ENCODE data around the gene DOP1B. TPM values are rescaled to one million over a fixed set of nuclear protein-coding genes. Genes with fewer than 3 reads are reported as not detected.
"Not testable (repeated sequence)": the region's sequence is repeated elsewhere in the genome, so short reads cannot be mapped to it uniquely, and the experiment has no call there.

Gene DOP1B
- total RNA-seq, 2 experiments from 2014 or later = 23.1 to 24.9 TPM

DNA sequence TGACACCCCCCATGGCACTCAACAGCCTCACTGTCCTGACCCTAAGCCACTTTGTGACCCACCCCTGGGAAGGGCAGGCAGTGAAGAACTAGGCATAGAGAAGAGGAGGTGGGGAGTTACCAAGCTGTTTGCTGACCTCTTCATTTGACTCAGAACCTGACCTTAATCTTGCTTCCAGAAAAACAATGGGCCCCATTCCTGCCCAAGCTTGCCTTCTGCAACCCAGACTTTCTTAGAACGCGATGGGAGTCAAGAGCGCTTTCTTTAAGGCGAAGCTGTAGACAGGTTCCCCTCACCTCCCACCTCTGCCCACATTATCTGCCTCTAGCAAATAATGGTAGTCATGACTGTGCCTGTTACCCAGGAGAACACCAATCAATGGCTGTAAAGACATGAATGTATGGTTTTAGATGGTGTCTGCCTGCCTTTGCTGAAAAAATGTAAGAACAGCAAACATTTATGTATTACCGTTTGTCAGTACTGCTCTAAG, 30.0 kb upstream of the DOP1B start:
- Mint-ChIP-seq H3K4me3 (no peak overlapping the region), H3K27ac (no peak overlapping the region), H3K36me3 (ENCODE audit: low read depth) (no peaks in the 10 kb centered on the region), H3K4me1 (peaks cover 21% of the 10 kb centered on the region), H3K9me3 (no peaks in the 10 kb centered on the region), H3K27me3 (peaks cover 3% of the 10 kb centered on the region)
- ChIA-PET POLR2A (interaction anchor here (1.2 to 2.6 kb wide), 3 partner anchors 8 to 47 kb away, joined by 3 to 11 read pairs (median 7); partner anchors contain the start of gene CBR3), CTCF (interaction anchor here (1.4 to 5.9 kb wide), 4 partner anchors 9 to 14 kb away, joined by 3 to 40 read pairs (median 7); partner anchors contain the start of gene CBR3)
- DNase-seq = peak; percentile 12

DNA sequence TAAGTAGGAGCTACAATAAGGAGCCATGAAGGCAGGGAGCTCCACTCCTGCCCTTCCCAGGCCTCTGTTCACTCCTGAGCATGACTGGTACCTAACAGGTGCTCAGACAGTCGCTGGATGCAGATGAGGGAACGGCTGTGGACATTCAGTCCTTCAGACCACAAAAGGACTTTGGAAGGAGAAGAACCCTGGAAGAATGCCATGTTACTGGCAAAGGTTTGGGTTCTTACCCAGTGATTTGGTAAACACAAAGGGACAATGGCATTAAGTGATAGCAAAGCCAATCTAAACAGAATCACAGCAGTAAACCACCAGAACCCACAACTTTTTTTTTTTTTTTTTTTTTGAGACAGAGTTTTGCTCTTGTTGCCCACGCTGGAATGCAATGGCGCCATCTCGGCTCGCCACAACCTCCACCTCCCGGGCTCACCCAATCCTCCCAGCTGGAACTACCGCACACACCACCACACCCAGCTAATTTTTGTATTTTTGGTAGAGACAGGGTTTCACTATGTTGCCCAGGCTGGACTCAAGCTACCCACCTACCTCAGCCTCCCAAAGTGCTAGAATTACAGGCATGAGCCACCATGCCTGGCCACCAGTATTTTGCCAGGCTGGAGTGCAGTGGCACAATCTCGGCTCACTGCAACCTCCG, 29.2 kb upstream of the DOP1B start:
- Mint-ChIP-seq H3K36me3 (ENCODE audit: low read depth) (peaks cover 4% of the 10 kb centered on the region), H3K27me3 (peaks cover 3% of the 10 kb centered on the region), H3K27ac (no peak overlapping the region), H3K4me3 (no peak overlapping the region), H3K9me3 (no peaks in the 10 kb centered on the region), H3K4me1 (peaks cover 24% of the 10 kb centered on the region)
- POLR2A ChIA-PET = interaction anchor here (1.2 to 2.6 kb wide), 2 partner anchors 8 to 47 kb away, joined by 3 to 11 read pairs; partner anchors contain the start of gene CBR3
- CTCF ChIA-PET = interaction anchor here (0.6 to 5.9 kb wide), 6 partner anchors 8 to 1194 kb away, joined by 3 to 40 read pairs (median 4); partner anchors contain the start of gene CBR3
- DNase-seq = peak; percentile 9

DNA sequence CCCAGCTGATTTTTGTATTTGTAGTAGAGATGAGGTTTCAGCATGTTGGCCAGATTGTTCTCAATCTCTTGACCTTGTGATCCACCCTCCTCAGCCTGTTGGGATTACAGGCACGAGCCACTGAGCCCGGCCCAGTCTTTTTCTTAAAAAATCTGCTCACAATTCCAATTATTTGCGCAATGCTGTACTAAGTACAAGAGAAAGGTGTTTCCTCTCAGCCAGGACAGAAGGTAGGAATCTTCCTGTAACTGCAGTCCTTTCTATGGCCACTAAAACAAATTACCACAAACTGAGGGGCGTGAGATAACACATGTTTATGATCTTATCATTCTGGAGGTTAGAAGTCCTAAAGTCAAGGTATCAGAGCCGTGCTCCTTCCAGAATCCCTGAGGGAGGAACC, 28.6 kb upstream of the DOP1B start:
- no peak overlapping the region for H3K27ac Mint-ChIP-seq
- POLR2A ChIA-PET = interaction anchor here (1.2 kb wide), 1 partner anchor 46 kb away, joined by 3 read pairs; no protein-coding TSS in a partner anchor
- CTCF ChIA-PET = interaction anchor here (0.6 to 5.9 kb wide), 4 partner anchors 13 to 1195 kb away, joined by 3 to 40 read pairs (median 3); no protein-coding TSS in a partner anchor

DNA sequence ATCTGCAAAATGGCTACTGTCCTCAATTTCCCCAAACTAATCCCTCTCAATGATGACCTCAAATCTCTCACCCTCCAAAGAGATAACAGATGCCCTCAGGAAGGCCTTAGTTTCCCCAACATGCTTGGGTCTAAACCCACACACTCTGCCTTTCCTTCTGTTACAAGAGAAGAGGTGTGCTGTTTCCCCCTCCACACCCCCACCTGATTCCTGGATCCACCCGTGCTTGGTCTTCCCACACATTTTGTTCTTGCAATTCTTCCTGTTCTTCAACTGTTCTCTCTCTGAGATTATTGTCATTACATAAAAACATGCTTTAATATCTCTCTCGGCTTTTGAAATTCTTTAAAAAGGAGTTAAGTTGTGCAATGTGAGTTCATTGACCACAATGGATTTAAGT, 27.4 kb upstream of the DOP1B start:
- CTCF ChIA-PET = no interaction called here

More for the DNA sequence above, 28.6 kb upstream of the DOP1B start:
- H3K4me3 Mint-ChIP-seq = no peak overlapping the region
- no peak for DNase-seq
- H3K4me1 Mint-ChIP-seq = peaks cover 28% of the 10 kb centered on the region
- peaks cover 3% of the 10 kb centered on the region for H3K27me3 Mint-ChIP-seq
- H3K36me3 Mint-ChIP-seq (ENCODE audit: low read depth) = peaks cover 6% of the 10 kb centered on the region
- H3K9me3 Mint-ChIP-seq = no peaks in the 10 kb centered on the region

DNA sequence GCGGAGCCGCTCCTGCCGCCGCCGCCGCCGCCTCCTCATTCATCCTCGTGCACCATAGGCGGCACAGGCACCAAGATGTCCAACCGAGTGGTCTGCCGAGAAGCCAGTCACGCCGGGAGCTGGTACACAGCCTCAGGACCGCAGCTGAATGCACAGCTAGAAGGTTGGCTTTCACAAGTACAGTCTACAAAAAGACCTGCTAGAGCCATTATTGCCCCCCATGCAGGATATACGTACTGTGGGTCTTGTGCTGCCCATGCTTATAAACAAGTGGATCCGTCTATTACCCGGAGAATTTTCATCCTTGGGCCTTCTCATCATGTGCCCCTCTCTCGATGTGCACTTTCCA, 26.2 kb upstream of the DOP1B start:
- H3K27ac Mint-ChIP-seq; H3K27me3 Mint-ChIP-seq; DNase-seq; CTCF ChIA-PET; POLR2A ChIA-PET; H3K9me3 Mint-ChIP-seq; H3K36me3 Mint-ChIP-seq (ENCODE audit: low read depth): not testable (repeated sequence)
- peaks cover 36% of the 10 kb centered on the region for H3K4me1 Mint-ChIP-seq
- peak overlapping the region; percentile 75 for H3K4me3 Mint-ChIP-seq

More for the DNA sequence above, 27.4 kb upstream of the DOP1B start:
- Mint-ChIP-seq H3K4me3 (peak overlapping the region; percentile 43), H3K36me3 (ENCODE audit: low read depth) (peaks cover 6% of the 10 kb centered on the region), H3K4me1 (peaks cover 32% of the 10 kb centered on the region), H3K27ac (no peak overlapping the region), H3K9me3 (no peaks in the 10 kb centered on the region), H3K27me3 (peaks cover 3% of the 10 kb centered on the region)
- DNase-seq = no peak
- POLR2A ChIA-PET = interaction anchor here (1.1 kb wide), 1 partner anchor 59 kb away, joined by 3 read pairs; the partner anchor contains the start of gene CBR1

DNA sequence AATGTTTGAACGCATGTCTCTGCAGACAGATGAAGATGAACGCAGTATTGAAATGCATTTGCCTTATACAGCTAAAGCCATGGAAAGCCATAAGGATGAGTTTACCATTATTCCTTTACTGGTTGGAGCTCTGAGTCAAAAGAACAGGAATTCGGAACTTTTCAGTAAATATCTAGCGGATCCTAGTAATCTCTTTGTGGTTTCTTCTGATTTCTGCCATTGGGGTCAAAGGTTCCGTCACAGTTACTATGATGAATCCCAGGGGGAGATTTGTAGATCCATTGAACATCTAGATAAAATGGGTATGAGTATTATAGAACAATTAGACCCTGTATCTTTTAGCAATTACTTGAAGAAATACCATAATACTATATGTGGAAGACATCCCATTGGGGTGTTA, 25.8 kb upstream of the DOP1B start:
- H3K9me3 Mint-ChIP-seq; H3K27me3 Mint-ChIP-seq; POLR2A ChIA-PET; H3K27ac Mint-ChIP-seq; CTCF ChIA-PET; H3K36me3 Mint-ChIP-seq (ENCODE audit: low read depth); DNase-seq: not testable (repeated sequence)
- Mint-ChIP-seq H3K4me3 (peak overlapping the region; percentile 75), H3K4me1 (peaks cover 32% of the 10 kb centered on the region)

DNA sequence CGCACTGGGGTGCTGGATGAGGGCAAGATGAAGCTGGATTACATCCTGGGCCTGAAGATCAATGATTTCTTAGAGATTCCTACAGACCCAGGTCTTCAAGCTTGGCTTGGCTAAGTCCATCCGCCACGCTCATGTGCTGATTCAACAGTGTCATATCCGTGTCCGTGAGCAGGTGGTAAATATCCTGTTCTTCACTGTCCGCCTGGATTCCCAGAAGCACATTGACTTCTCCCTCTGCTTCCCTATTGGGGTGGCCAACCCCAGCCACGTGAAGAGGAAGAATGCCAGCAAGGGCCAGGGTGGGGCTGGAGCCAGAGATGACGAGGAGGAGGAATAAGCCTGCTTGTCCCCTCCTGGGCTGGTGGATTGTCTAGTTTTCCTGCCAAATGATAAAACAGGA, 23.9 kb upstream of the DOP1B start:
- CTCF ChIA-PET = interaction anchor here (1.2 kb wide), 1 partner anchor 9 kb away, joined by 6 read pairs; no protein-coding TSS in a partner anchor
- peaks cover 3% of the 10 kb centered on the region for H3K27me3 Mint-ChIP-seq
- no peak overlapping the region for H3K4me3 Mint-ChIP-seq
- H3K36me3 Mint-ChIP-seq (ENCODE audit: low read depth) = peaks cover 16% of the 10 kb centered on the region
- POLR2A ChIA-PET = interaction anchor here (1.2 kb wide), 1 partner anchor 187 kb away, joined by 3 read pairs; the partner anchor contains the start of gene MORC3
- H3K9me3 Mint-ChIP-seq = no peaks in the 10 kb centered on the region
- no peak for DNase-seq
- peaks cover 47% of the 10 kb centered on the region for H3K4me1 Mint-ChIP-seq
- H3K27ac Mint-ChIP-seq = no peak overlapping the region

DNA sequence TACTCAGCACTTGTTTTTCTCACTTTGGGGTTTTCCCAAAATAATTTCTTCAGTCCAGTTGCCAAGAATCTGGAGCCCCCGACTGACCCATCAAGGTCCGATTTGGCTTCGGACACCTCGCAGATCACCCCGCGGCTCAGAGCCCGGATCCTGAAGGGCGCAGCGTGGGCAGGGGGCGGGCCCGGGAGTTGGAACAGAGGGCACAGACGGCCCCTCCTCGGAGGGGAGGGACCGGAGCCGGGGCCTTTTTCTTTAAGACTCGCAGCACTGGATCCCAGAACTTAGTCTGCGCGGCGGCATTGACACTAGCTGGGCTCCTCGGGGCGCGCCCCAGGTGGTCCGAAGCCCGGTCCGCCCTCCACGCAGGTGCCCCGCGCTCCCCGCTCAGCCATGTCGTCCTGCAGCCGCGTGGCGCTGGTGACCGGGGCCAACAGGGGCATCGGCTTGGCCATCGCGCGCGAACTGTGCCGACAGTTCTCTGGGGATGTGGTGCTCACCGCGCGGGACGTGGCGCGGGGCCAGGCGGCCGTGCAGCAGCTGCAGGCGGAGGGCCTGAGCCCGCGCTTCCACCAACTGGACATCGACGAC, 21.7 kb upstream of the DOP1B start, which contains the start of gene CBR3:
CBR3 (plus strand) TSS at position 277 of the 588 bp plus-strand sequence; CDS start at position 391, 114 bp downstream.
- peak within 1 kb of the TSS; percentile 80 for H3K4me3 Mint-ChIP-seq
- peak; percentile 71 for DNase-seq
- peaks cover 48% of the 10 kb centered on the region for H3K4me1 Mint-ChIP-seq
- H3K27me3 Mint-ChIP-seq = no peaks in the 10 kb centered on the region
- H3K27ac Mint-ChIP-seq = peak within 1 kb of the TSS; percentile 91
- CTCF ChIA-PET = interaction anchor here (1.4 to 2.1 kb wide), 4 partner anchors 8 to 295 kb away, joined by 3 to 8 read pairs (median 4); partner anchors contain the start of gene MORC3
- POLR2A ChIA-PET = interaction anchor here (1.0 to 4.4 kb wide), 19 partner anchors 9 to 1088 kb away, joined by 3 to 52 read pairs (median 11); partner anchors contain the start of genes CBR1, CHAF1B, DOP1B and MORC3
- H3K9me3 Mint-ChIP-seq = no peaks in the 10 kb centered on the region
- peaks cover 25% of the 10 kb centered on the region for H3K36me3 Mint-ChIP-seq (ENCODE audit: low read depth)

DNA sequence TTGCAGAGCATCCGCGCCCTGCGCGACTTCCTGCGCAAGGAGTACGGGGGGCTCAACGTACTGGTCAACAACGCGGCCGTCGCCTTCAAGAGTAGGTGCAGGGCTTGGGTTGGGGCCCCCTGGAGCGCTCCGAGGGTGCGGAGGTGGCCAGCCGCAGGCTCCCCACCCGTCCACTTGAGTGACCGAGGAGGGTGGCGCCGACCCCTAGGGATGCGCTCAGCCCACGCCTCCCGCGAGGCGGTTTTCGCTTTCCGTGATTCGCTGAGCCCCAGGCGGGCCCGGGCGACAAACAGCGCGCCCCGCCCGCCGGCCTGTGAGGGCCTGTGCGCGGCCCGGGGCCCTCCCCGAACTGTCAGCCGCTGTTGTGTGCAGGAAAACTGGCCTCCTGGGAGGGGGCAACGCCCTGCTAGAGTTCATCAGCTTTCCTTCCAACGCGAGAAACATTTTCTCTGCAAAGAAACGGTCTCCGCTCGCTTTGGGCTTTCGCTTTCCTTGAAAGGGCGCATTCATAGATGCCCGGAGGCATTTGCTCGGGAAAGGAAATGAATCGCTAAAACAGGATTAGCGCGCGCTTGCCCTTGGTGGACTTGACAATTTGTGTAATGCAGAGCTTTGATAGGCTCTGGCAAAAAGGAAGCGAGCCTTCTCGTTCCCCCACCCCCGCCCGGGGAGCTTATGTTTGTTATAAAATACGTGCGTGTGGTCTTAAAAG, 21.1 kb upstream of the DOP1B start:
- Mint-ChIP-seq H3K36me3 (ENCODE audit: low read depth) (peaks cover 28% of the 10 kb centered on the region), H3K9me3 (no peaks in the 10 kb centered on the region), H3K4me1 (peaks cover 45% of the 10 kb centered on the region), H3K27ac (peak overlapping the region; percentile 91), H3K27me3 (no peaks in the 10 kb centered on the region), H3K4me3 (peak overlapping the region; percentile 80)
- POLR2A ChIA-PET = interaction anchor here (0.6 to 4.4 kb wide), 28 partner anchors 9 to 1089 kb away, joined by 3 to 52 read pairs (median 6); partner anchors contain the start of genes CBR1, CHAF1B, DOP1B and MORC3
- CTCF ChIA-PET = interaction anchor here (0.6 to 2.1 kb wide), 11 partner anchors 9 to 294 kb away, joined by 3 to 8 read pairs (median 4); partner anchors contain the start of gene MORC3
- DNase-seq = peak; percentile 80

DNA sequence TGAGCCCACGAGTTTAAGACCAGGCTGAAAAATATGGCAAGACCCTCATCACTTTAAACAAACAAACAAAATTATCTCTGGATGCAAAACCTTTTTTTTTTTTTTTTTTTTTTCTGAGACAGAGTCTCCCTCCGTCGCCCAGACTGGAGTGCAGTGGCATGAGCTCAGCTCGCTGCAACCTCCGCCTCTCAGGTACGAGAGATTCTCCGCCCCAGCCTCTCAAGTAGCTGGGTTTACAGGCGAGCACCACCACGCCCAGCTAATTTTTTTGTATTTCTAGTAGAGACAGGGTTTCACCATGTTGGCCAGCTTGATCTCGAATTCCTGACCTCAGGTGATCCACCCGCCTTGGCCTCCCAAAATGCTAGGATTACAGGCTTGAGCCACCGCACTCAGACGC, 16.8 kb upstream of the DOP1B start:
- DNase-seq, H3K9me3 Mint-ChIP-seq, H3K27ac Mint-ChIP-seq, H3K27me3 Mint-ChIP-seq, H3K4me3 Mint-ChIP-seq: not testable (repeated sequence)
- Mint-ChIP-seq H3K4me1 (peaks cover 44% of the 10 kb centered on the region), H3K36me3 (ENCODE audit: low read depth) (peaks cover 38% of the 10 kb centered on the region)
- POLR2A ChIA-PET = interaction anchor here (1.0 kb wide), 1 partner anchor 16 kb away, joined by 3 read pairs; no protein-coding TSS in a partner anchor
- CTCF ChIA-PET = interaction anchor here (1.1 to 4.9 kb wide), 4 partner anchors 16 to 290 kb away, joined by 3 to 51 read pairs (median 6); partner anchors contain the start of gene DOP1B

DNA sequence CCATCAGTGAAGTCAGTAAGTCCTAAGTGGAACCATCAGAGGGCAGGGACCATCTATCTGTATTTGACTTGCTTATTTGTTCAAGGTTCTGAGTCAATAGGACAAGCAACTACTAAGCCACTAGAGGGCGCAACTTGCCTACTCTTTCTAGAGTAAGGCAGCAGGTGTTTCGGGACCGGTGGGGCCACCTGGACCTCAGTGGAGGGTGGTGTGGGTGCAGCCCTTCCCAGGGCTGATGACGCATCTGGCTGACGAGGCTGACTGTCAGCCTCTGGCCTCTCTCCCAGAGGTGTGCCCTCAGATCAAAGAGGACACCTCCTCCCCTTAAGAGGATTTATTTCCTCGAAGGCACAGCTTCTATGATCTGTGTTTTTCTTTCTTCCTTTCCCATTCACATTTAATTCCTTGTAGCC, 15.1 kb upstream of the DOP1B start:
- peak; percentile 87 for DNase-seq
- H3K4me3 Mint-ChIP-seq = no peak overlapping the region
- no peaks in the 10 kb centered on the region for H3K27me3 Mint-ChIP-seq
- H3K4me1 Mint-ChIP-seq = peaks cover 51% of the 10 kb centered on the region
- peaks cover 42% of the 10 kb centered on the region for H3K36me3 Mint-ChIP-seq (ENCODE audit: low read depth)
- peak overlapping the region; percentile 44 for H3K27ac Mint-ChIP-seq
- CTCF ChIA-PET = interaction anchor here (0.6 to 4.9 kb wide), 30 partner anchors 8 to 1256 kb away, joined by 3 to 51 read pairs (median 4); no protein-coding TSS in a partner anchor
- no peaks in the 10 kb centered on the region for H3K9me3 Mint-ChIP-seq
- POLR2A ChIA-PET = interaction anchor here (1.2 kb wide), 1 partner anchor 32 kb away, joined by 3 read pairs; no protein-coding TSS in a partner anchor

DNA sequence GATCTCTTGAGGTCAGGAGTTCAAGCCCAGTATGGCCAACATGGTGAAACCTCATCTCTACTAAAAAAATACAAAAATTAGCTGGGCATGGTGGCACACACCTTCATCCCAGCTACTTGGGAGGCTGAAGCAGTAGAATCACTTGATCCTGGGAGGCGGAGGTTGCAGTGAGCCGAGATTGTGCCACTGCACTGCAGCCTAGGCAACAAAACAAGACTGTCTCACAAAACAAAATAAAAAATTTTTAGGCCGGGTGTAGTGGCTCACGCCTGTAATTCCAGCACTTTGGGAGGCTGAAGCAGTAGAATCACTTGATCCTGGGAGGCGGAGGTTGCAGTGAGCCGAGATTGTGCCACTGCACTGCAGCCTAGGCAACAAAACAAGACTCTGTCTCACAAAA, 12.4 kb upstream of the DOP1B start:
- POLR2A ChIA-PET = interaction anchor here (1.2 to 6.1 kb wide), 3 partner anchors 8 to 30 kb away, joined by 4 to 46 read pairs (median 10); partner anchors contain the start of gene CBR3
- CTCF ChIA-PET = interaction anchor here (4.9 kb wide), 1 partner anchor 67 kb away, joined by 51 read pairs; no protein-coding TSS in a partner anchor

More for the DNA sequence above, 12.4 kb upstream of the DOP1B start:
- Mint-ChIP-seq H3K36me3 (ENCODE audit: low read depth) (peaks cover 35% of the 10 kb centered on the region), H3K4me1 (peaks cover 42% of the 10 kb centered on the region), H3K27ac (peak overlapping the region; percentile 56)
- not testable (repeated sequence) for H3K27me3 Mint-ChIP-seq, DNase-seq, H3K9me3 Mint-ChIP-seq, H3K4me3 Mint-ChIP-seq
